ENCODE measurements around the gene PKM. TPM values are rescaled to one million over a fixed set of nuclear protein-coding genes. Genes with fewer than 3 reads are reported as not detected.

PKM gene
- total and polyA plus RNA-seq, 2 donors from 2014 or later = 799 to 1,124 TPM

- H3K9ac ChIP-seq (ENCODE audit: low read length in 3 of 3) = peak overlapping the region; percentile 65 to 78 (median 69)
- peak; percentile 50 for FAIRE-seq
- peak; percentile 93 for TF ChIP-seq CTCF (IDR thresholded peaks at IDR 0.05; ENCODE audit: borderline replicate concordance, extremely low read depth, insufficient read depth)
- peak overlapping the region; percentile 67 to 91 (median 73) for H3K4me3 ChIP-seq (ENCODE audit: low read length in 3 of 3)
- peaks cover 2 to 22% (median 17%) of the 10 kb centered on the region in 3 donors for H3K4me1 ChIP-seq (ENCODE audit: control insufficient read depth in 2 of 3, insufficient read depth in 2 of 3, low read depth in 1 of 3, low read length in 3 of 3)
- H3K27me3 ChIP-seq (ENCODE audit: control insufficient read depth, insufficient read depth, low read length) = no peaks in the 10 kb centered on the region
- peak overlapping the region; percentile 94 to 97 for H3K27ac ChIP-seq (ENCODE audit: low read depth in 2 of 2, low read length in 2 of 2)
- no peaks in the 10 kb centered on the region for H3K36me3 ChIP-seq (ENCODE audit: control insufficient read depth in 2 of 3, insufficient read depth in 3 of 3, low read length in 3 of 3)
- intact Hi-C loops (cut with DNase I) = no loop called here
- H3K9me3 ChIP-seq (ENCODE audit: control insufficient read depth in 2 of 3, insufficient read depth in 1 of 3, low read length in 3 of 3) = no peaks in the 10 kb centered on the region
- DNase-seq = peak; percentile 89 to 96 (median 92)
Measured at GRCh38 chr15:72155635-72156616, 75.1 kb downstream of the PKM start.

GRCh38 chr15:72155003-72155621 lies 75.9 kb downstream of the PKM start:
- DNase-seq (peak; percentile 88 to 97 (median 93)), FAIRE-seq (no peak)
- Histone ChIP-seq H3K27ac (ENCODE audit: low read depth in 2 of 2, low read length in 2 of 2) (peak overlapping the region; percentile 94 to 97), H3K9me3 (ENCODE audit: control insufficient read depth in 2 of 3, insufficient read depth in 1 of 3, low read length in 3 of 3) (no peaks in the 10 kb centered on the region), H3K36me3 (ENCODE audit: control insufficient read depth in 2 of 3, insufficient read depth in 3 of 3, low read length in 3 of 3) (no peaks in the 10 kb centered on the region), H3K27me3 (ENCODE audit: control insufficient read depth, insufficient read depth, low read length) (no peaks in the 10 kb centered on the region), H3K4me3 (ENCODE audit: low read length in 3 of 3) (peak overlapping the region; percentile 67 to 91 (median 73)), H3K9ac (ENCODE audit: low read length in 3 of 3) (peak overlapping the region; percentile 65 to 78 (median 69)), H3K4me1 (ENCODE audit: control insufficient read depth in 2 of 3, insufficient read depth in 2 of 3, low read depth in 1 of 3, low read length in 3 of 3) (peaks cover 2 to 22% (median 17%) of the 10 kb centered on the region in 3 donors)
- TF ChIP-seq CTCF (IDR thresholded peaks at IDR 0.05; ENCODE audit: borderline replicate concordance, extremely low read depth, insufficient read depth) = no peak
- intact Hi-C loops (cut with DNase I) = no loop called here

GRCh38 chr15:72154316-72154715 lies 76.7 kb downstream of the PKM start:
- intact Hi-C loops (cut with DNase I) = no loop called here
- FAIRE-seq = no peak

More at GRCh38 chr15:72154316-72154715, 76.7 kb downstream of the PKM start:
- DNase-seq = no peak
- Histone ChIP-seq H3K27ac (ENCODE audit: low read depth in 2 of 2, low read length in 2 of 2) (peak overlapping the region; percentile 68 to 71), H3K9me3 (ENCODE audit: control insufficient read depth in 2 of 3, insufficient read depth in 1 of 3, low read length in 3 of 3) (no peaks in the 10 kb centered on the region), H3K36me3 (ENCODE audit: control insufficient read depth in 2 of 3, insufficient read depth in 3 of 3, low read length in 3 of 3) (no peaks in the 10 kb centered on the region), H3K27me3 (ENCODE audit: control insufficient read depth, insufficient read depth, low read length) (no peaks in the 10 kb centered on the region), H3K4me1 (ENCODE audit: control insufficient read depth in 2 of 3, insufficient read depth in 2 of 3, low read depth in 1 of 3, low read length in 3 of 3) (peaks cover 2 to 22% (median 17%) of the 10 kb centered on the region in 3 donors), H3K9ac (ENCODE audit: low read length in 3 of 3) (peak overlapping the region in 1 of 3 donors; percentile 65), H3K4me3 (ENCODE audit: low read length in 3 of 3) (peak overlapping the region in 1 of 3 donors; percentile 67)
- TF ChIP-seq CTCF (IDR thresholded peaks at IDR 0.05; ENCODE audit: borderline replicate concordance, extremely low read depth, insufficient read depth) = no peak

Measured in kidney (tissue), 14 donors.